Testis (tissue), 2 donors: ENCODE data around the gene NFIX.

Experiments used
- CTCF ChIP-seq, 3 experiments: fragments of 450-650 bp in 2 of 3; fragments of 200-600 bp in 1 of 3; sonication (generic) in 1 of 3; IDR thresholded peaks; one replicate each; pipeline ENCODE4 v1.5.1; 2016 to 2019; ENCODE audit warnings: antibody characterized with exemption in 3 of 3, mild to moderate bottlenecking in 2 of 3, moderate library complexity in 1 of 3
- POLR2A ChIP-seq: fragments of 450-650 bp; IDR thresholded peaks from one replicate; pipeline ENCODE4 v1.6.1; 2017; ENCODE audit warnings: antibody characterized with exemption, mild to moderate bottlenecking, moderate library complexity

- no peak for TF ChIP-seq POLR2A
- no peak for TF ChIP-seq CTCF (IDR thresholded peaks at IDR 0.05)
These were observed 134.1 kb downstream of the NFIX start for GRCh38 chr19:13129384-13129783.
